CD8-positive, alpha-beta memory T cell (primary cell): ENCODE data around the gene ERI3. TPM values are rescaled to one million over a fixed set of nuclear protein-coding genes. Genes with fewer than 3 reads are reported as not detected.

Experiments
- CTCF ChIA-PET: fragments of 350-600 bp; sonication (Branson Sonifier 250); formaldehyde crosslinking; loops from one replicate; lab custom pipeline; 2021; ENCODE audit warnings: antibody characterized with exemption; lab: Charles Lee
- POLR2A ChIA-PET: fragments of 350-600 bp; sonication (Branson Sonifier 250); formaldehyde crosslinking; loops from one replicate; lab custom pipeline; 2021; ENCODE audit warnings: antibody characterized with exemption; lab: Charles Lee
- DNase-seq, 5 donors: peaks; one replicate each; pipeline versions ENCODE4 v3.0.0 to v3.0.0-alpha.2; 2020 to 2022; ENCODE audit warnings: mixed read lengths in 1 of 5
- H3K27ac ChIP-seq: one replicate; pipeline ENCODE4 v1.7.0; 2013; ENCODE audit warnings: low read depth, mild to moderate bottlenecking, low read length, moderate library complexity
- H3K27me3 ChIP-seq: 2 replicates; pipeline ENCODE4 v1.7.0; 2013; ENCODE audit warnings: low read length, mild to moderate bottlenecking; ENCODE audit not compliant: insufficient read depth, poor library complexity, severe bottlenecking
- H3K36me3 ChIP-seq: 2 replicates; pipeline ENCODE4 v1.7.0; 2013; ENCODE audit warnings: mild to moderate bottlenecking, low read length, moderate library complexity; ENCODE audit not compliant: insufficient read depth
- H3K4me1 ChIP-seq: 2 replicates; pipeline ENCODE4 v1.7.0; 2013; ENCODE audit warnings: mild to moderate bottlenecking, low read length, moderate library complexity; ENCODE audit not compliant: insufficient read depth
- H3K4me3 ChIP-seq: 2 replicates; pipeline ENCODE4 v1.7.0; 2013; ENCODE audit warnings: mild to moderate bottlenecking, low read length
- H3K9me3 ChIP-seq: 2 replicates; pipeline ENCODE4 v1.7.0; 2013; ENCODE audit warnings: mild to moderate bottlenecking, low read length
- H3K27ac Mint-ChIP-seq, 8 donors: one replicate each; pipeline ENCODE4 v1.8.0; 2020 to 2021; ENCODE audit warnings: mixed read lengths in 8 of 8, mild to moderate bottlenecking in 6 of 8, inconsistent platforms in 3 of 8, moderate library complexity in 3 of 8
- H3K27me3 Mint-ChIP-seq, 2 donors: one replicate each; pipeline ENCODE4 v1.8.0; 2020 to 2021; ENCODE audit warnings: mixed read lengths in 2 of 2, mild to moderate bottlenecking in 1 of 2, moderate library complexity in 1 of 2
- H3K36me3 Mint-ChIP-seq, 3 donors: one replicate each; pipeline ENCODE4 v1.8.0; 2020 to 2021; ENCODE audit warnings: mixed read lengths in 3 of 3, inconsistent platforms in 1 of 3, mild to moderate bottlenecking in 1 of 3
- H3K4me1 Mint-ChIP-seq, 3 donors: one replicate each; pipeline ENCODE4 v1.8.0; 2020 to 2021; ENCODE audit warnings: mixed read lengths in 3 of 3, inconsistent platforms in 1 of 3, mild to moderate bottlenecking in 1 of 3
- H3K4me3 Mint-ChIP-seq, 7 donors: one replicate each; pipeline ENCODE4 v1.8.0; 2020 to 2021; ENCODE audit warnings: mixed read lengths in 7 of 7, mild to moderate bottlenecking in 6 of 7, moderate library complexity in 4 of 7, inconsistent platforms in 2 of 7
- H3K9me3 Mint-ChIP-seq, 5 donors: one replicate each; pipeline ENCODE4 v1.8.0; 2020 to 2022; ENCODE audit warnings: mixed read lengths in 5 of 5, mild to moderate bottlenecking in 3 of 5, moderate library complexity in 2 of 5, inconsistent platforms in 1 of 5
- polyA plus RNA-seq: library from polyadenylated mRNA; unstranded; fragments of 300-500 nt; fragmentation: Illumina TruSeq; gene quantifications from one replicate; pipeline ENCODE4 v1.2.3, GENCODE V29; 2021
- total RNA-seq, 2 experiments: library from RNA; stranded (reverse); gene quantifications; one replicate each; pipeline ENCODE4 v1.2.3, GENCODE V29; 2021

ERI3 gene
- total and polyA plus RNA-seq, 3 experiments from 2014 or later: 36.1 to 59.9 (median 53.8) TPM

DNA sequence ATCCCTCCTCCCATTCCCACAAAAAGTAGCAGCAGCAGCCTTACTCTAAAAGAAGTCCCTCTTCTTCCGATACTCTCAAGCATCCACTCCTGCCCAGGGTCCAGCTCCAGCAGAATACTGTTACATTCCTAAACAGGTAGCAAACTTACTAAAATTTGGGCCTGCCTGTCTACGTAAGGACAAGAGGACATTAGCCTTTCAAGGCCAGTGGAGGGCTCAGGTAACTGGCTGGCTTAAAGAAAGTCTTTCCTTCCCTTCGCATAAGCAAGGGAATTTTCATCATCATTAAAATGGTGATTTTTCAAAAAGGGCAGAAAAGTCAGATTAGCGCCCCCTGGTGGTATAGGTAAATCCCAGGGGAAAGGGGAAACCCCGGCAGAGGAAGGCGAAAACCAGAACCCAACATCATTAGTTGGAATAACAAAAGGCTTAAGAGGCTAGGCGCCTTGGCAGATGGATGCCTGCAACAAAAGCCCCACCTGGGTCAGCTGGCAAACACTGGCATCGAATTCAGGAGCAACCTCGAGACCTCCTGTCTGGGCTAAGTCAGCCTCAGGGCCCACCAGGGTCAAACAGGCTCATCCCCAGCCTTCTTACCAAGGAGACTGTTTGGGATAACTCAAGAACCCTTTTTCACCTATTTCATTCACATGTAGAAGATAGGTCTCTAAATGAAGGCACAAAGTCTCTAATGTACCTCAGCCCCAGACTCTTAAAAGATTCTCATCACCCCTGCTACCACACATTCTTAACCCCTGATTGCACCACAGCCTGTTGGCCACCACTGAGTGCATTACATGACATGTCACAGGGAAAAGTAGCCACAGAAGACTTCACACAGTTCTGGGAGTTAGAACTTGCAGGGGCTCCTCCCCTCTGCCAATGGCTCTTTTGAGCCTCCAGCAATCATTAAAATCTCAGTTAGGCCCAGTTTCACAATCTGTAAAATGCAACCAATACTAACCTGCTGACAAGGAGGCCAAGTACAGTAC is 36.7 kb downstream of the ERI3 start:
- H3K27ac ChIP-seq: no peak overlapping the region
- Mint-ChIP-seq H3K4me3 (no peak overlapping the region), H3K9me3 (no peaks in the 10 kb centered on the region), H3K27me3 (no peaks in the 10 kb centered on the region), H3K4me1 (peaks cover 6 to 16% (median 9%) of the 10 kb centered on the region in 3 donors), H3K36me3 (peaks cover 0 to 70% (median 13%) of the 10 kb centered on the region in 3 donors), H3K27ac (peak overlapping the region in 2 of 8 donors; percentile 33 to 51)
- no peaks in the 10 kb centered on the region for H3K27me3 ChIP-seq
- ChIA-PET CTCF (interaction anchor here (0.7 to 1.1 kb wide), 2 partner anchors 99 to 105 kb away, joined by 3 to 4 read pairs; partner anchors contain the start of gene DMAP1), POLR2A (no interaction called here)
- H3K4me1 ChIP-seq: no peaks in the 10 kb centered on the region
- no peak overlapping the region for H3K4me3 ChIP-seq
- no peaks in the 10 kb centered on the region for H3K9me3 ChIP-seq
- DNase-seq: peak; percentile 9 to 57 (median 26)
- H3K36me3 ChIP-seq: peaks cover 13% of the 10 kb centered on the region

DNA sequence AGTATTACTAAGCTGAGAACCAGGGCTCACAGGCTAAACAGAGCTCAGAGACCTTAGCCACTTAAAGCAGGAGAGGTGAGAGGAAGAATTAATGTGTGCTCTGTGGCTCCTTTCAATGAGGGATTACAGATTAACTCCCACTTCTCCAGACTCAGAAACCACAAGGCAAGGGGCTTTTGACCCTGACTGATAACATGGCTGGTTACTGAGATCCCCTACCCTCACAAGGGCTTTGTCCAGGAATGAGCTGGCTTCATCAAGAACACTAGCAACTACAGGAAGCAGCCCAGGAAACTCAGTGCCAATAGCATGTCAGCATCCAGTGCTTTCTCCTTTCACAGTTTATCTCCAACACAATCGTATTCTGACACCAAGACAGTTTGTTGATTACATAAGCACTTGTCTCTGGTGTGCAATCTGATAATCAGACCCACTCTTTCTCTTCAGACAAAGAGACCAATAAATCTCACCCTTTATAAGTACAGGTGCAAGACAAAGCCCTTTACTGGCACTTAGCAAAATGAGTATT is 38.8 kb downstream of the ERI3 start:
- ChIA-PET POLR2A (no interaction called here), CTCF (interaction anchor here (1.2 kb wide), 1 partner anchor 99 kb away, joined by 4 read pairs; no protein-coding TSS in a partner anchor)
- H3K36me3 ChIP-seq: peaks cover 19% of the 10 kb centered on the region
- Mint-ChIP-seq H3K27me3 (no peaks in the 10 kb centered on the region), H3K36me3 (peaks cover 9 to 79% (median 22%) of the 10 kb centered on the region in 3 donors), H3K9me3 (no peaks in the 10 kb centered on the region), H3K27ac (peak overlapping the region in 3 of 8 donors; percentile 15 to 23 (median 17)), H3K4me1 (peaks cover 6 to 16% (median 10%) of the 10 kb centered on the region in 3 donors), H3K4me3 (no peak overlapping the region)
- H3K27me3 ChIP-seq: no peaks in the 10 kb centered on the region
- no peak overlapping the region for H3K27ac ChIP-seq
- no peak overlapping the region for H3K4me3 ChIP-seq
- no peaks in the 10 kb centered on the region for H3K9me3 ChIP-seq
- H3K4me1 ChIP-seq: no peaks in the 10 kb centered on the region
- no peak for DNase-seq

DNA sequence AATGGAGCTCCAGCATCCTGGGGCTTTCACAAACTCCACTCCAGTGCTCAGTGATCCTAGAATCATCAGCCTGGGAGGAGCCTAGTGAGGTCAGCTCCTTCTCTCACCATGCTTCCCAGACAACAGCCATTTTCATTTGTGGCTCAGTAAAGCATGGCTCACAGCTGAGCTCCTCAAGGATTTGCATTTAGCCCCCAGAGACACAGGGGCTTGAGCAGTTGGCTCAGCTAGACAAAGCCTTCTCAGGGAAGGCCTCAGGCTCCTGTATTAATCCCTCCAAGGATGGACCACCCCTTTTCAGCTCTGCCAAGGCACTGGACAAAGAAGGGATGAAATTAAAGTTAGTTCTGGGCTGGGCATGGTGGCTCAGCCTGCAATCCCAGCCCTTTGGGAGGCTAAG is 39.5 kb downstream of the ERI3 start:
- H3K4me3 Mint-ChIP-seq: no peak overlapping the region
- CTCF ChIA-PET: interaction anchor here (1.2 kb wide), 1 partner anchor 98 kb away, joined by 4 read pairs; no protein-coding TSS in a partner anchor

DNA sequence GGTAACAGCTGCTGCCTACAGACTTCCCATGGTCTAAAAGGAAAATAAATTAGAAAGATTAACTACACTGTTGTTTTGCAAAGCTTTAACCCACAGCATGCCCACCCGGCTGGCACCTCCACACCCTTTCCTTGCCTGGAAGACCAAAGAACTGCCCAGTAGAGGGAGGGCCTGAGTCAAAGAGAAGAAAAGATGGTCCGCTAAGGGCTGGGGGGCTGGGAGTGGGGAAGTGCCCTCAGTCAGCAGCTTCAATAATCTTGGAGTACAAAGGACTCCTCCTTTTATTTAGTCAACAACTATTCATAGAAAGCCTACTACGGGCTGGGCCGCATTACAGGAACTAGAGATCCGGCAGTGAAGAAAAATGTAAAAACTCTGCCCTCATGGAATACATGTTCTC is 40.6 kb downstream of the ERI3 start:
- Histone ChIP-seq H3K36me3 (peaks cover 19% of the 10 kb centered on the region), H3K4me1 (no peaks in the 10 kb centered on the region), H3K9me3 (no peaks in the 10 kb centered on the region), H3K4me3 (no peak overlapping the region), H3K27me3 (no peaks in the 10 kb centered on the region), H3K27ac (no peak overlapping the region)
- ChIA-PET CTCF (no interaction called here), POLR2A (no interaction called here)
- Mint-ChIP-seq H3K4me3 (no peak overlapping the region), H3K9me3 (no peaks in the 10 kb centered on the region), H3K27me3 (no peaks in the 10 kb centered on the region), H3K36me3 (peaks cover 9 to 88% (median 29%) of the 10 kb centered on the region in 3 donors), H3K4me1 (peaks cover 6 to 16% (median 10%) of the 10 kb centered on the region in 3 donors), H3K27ac (no peak overlapping the region)
- no peak for DNase-seq

More for the DNA sequence above, 39.5 kb downstream of the ERI3 start:
- Mint-ChIP-seq H3K27ac (no peak overlapping the region), H3K27me3 (no peaks in the 10 kb centered on the region), H3K9me3 (no peaks in the 10 kb centered on the region), H3K4me1 (peaks cover 6 to 16% (median 10%) of the 10 kb centered on the region in 3 donors), H3K36me3 (peaks cover 9 to 86% (median 25%) of the 10 kb centered on the region in 3 donors)
- no peak for DNase-seq
- Histone ChIP-seq H3K36me3 (peaks cover 19% of the 10 kb centered on the region), H3K4me1 (no peaks in the 10 kb centered on the region), H3K9me3 (no peaks in the 10 kb centered on the region), H3K27me3 (no peaks in the 10 kb centered on the region), H3K4me3 (no peak overlapping the region), H3K27ac (no peak overlapping the region)
- POLR2A ChIA-PET: no interaction called here

DNA sequence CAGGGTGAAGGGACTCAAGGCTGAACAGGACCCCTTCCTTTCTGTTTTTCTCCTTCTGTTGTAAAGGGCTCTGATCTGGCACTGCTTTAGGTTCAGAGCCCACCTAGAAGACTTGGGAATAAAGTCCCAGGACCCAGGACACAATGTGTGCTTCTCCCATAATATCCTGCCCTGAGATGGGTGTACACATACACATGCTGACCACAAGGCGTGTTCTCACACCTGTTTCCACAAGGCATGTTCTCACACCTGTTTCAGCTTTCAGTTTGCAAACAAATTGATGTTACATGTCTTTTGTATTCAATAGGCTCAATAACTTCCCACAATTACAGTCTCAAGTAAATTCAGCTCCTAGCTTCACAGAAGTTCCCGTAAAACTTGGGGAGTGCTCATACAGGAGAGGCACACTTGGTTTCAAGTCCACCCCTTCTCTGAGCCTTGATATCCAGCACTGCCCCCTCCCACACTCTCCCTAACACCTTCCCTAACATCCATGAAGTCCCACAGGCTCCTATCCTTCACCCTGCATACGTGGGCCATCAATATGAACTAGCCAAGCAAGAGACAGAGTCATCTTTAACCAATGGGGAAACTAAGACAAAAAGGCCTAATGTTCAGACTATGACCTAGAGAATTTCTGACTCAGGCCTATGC is 41.7 kb downstream of the ERI3 start:
- H3K4me3 Mint-ChIP-seq: no peak overlapping the region
- DNase-seq: no peak
- Histone ChIP-seq H3K27me3 (no peaks in the 10 kb centered on the region), H3K27ac (no peak overlapping the region), H3K4me3 (no peak overlapping the region), H3K4me1 (no peaks in the 10 kb centered on the region), H3K36me3 (peaks cover 13% of the 10 kb centered on the region), H3K9me3 (no peaks in the 10 kb centered on the region)
- peaks cover 6 to 7% (median 6%) of the 10 kb centered on the region in 3 donors for H3K4me1 Mint-ChIP-seq
- POLR2A ChIA-PET: no interaction called here
- CTCF ChIA-PET: interaction anchor here (0.6 to 0.9 kb wide), 2 partner anchors 20 to 277 kb away, joined by 3 read pairs; no protein-coding TSS in a partner anchor
- no peaks in the 10 kb centered on the region for H3K9me3 Mint-ChIP-seq
- peak overlapping the region in 3 of 8 donors; percentile 5 to 42 (median 26) for H3K27ac Mint-ChIP-seq
- no peaks in the 10 kb centered on the region for H3K27me3 Mint-ChIP-seq
- peaks cover 9 to 85% (median 26%) of the 10 kb centered on the region in 3 donors for H3K36me3 Mint-ChIP-seq

DNA sequence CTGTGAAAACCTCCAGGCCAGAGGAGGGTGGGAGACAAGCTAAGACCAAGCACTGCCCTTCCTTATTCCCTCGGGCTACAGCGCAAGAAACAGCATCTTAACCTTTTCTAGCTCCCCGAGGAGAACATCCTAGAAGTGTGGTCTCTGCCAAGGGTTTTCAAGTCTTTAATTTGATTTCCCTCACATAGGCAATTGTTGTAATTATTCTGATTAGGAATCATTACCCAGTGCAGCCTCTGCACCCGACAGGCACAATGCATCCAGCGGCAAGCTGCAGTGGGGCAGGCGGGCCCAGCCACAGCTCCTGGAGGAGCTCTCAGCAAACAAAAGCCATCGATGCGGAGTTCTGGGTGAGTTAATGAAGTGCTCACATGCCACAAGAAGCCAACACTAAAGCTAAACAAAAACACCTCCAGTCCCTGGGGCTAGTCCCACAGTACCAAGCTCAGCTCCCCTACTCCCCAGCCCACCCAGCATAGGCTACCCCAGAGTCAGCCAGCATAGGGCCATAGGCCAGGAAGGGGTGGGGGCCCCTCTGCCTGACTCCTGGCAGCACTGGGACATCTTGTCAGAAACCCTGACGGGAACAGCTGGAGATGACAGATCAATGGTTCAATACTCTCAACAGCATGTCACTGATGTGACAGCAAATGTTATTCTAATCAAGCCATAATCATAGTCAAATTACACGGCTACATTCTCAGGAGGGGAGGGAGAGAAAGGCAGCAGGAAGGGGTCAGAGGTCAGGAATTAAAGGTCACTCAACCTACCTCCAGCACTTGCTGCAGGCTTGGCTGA is 42.5 kb downstream of the ERI3 start:
- H3K36me3 Mint-ChIP-seq: peaks cover 9 to 85% (median 29%) of the 10 kb centered on the region in 3 donors
- POLR2A ChIA-PET: no interaction called here
- no peaks in the 10 kb centered on the region for H3K27me3 ChIP-seq

DNA sequence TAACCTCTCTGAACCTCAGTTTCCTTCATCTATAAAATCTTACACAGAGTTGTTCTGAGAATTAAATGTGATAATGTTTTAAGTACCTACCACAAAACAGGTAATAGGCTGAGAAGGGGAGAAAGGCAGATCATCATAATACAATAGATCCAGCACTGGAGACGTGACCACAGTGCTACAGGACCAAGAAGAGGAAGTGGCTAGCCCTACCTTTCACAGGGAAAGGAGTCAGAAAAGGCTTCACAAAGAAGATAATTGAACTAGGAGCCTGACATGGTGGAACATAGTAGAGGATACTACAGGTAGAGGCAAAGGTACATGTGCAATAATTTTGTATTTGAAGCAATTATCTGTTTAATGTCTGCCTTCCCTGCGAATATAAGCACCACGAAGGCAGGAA is 45.1 kb downstream of the ERI3 start:
- no peak for DNase-seq
- Histone ChIP-seq H3K4me3 (no peak overlapping the region), H3K27me3 (no peaks in the 10 kb centered on the region), H3K4me1 (peaks cover 7% of the 10 kb centered on the region), H3K27ac (no peak overlapping the region), H3K36me3 (peaks cover 19% of the 10 kb centered on the region), H3K9me3 (no peaks in the 10 kb centered on the region)
- no peaks in the 10 kb centered on the region for H3K27me3 Mint-ChIP-seq
- no peaks in the 10 kb centered on the region for H3K9me3 Mint-ChIP-seq
- no peak overlapping the region for H3K4me3 Mint-ChIP-seq
- ChIA-PET CTCF (no interaction called here), POLR2A (no interaction called here)
- peak overlapping the region in 1 of 8 donors; percentile 86 for H3K27ac Mint-ChIP-seq
- H3K36me3 Mint-ChIP-seq: peaks cover 14 to 85% (median 34%) of the 10 kb centered on the region in 3 donors
- H3K4me1 Mint-ChIP-seq: peaks cover 3 to 8% (median 4%) of the 10 kb centered on the region in 3 donors

More for the DNA sequence above, 42.5 kb downstream of the ERI3 start:
- CTCF ChIA-PET: interaction anchor here (0.6 to 0.9 kb wide), 2 partner anchors 19 to 278 kb away, joined by 3 read pairs; no protein-coding TSS in a partner anchor
- Mint-ChIP-seq H3K4me1 (peaks cover 2 to 3% (median 3%) of the 10 kb centered on the region in 3 donors), H3K4me3 (no peak overlapping the region), H3K27ac (no peak overlapping the region), H3K27me3 (no peaks in the 10 kb centered on the region), H3K9me3 (no peaks in the 10 kb centered on the region)
- H3K4me3 ChIP-seq: no peak overlapping the region
- H3K4me1 ChIP-seq: no peaks in the 10 kb centered on the region
- H3K27ac ChIP-seq: no peak overlapping the region
- DNase-seq: no peak
- H3K36me3 ChIP-seq: peaks cover 13% of the 10 kb centered on the region
- H3K9me3 ChIP-seq: no peaks in the 10 kb centered on the region
